Stimulated activated CD4-positive, alpha-beta T cell treated with anti-CD3 and anti-CD28 coated beads, Interleukin-12 subunit alpha, Interleukin-12 subunit beta, amount 100 ng/mL, for 48 hours (primary cell): Measurements from ENCODE around the gene SCARF2.
"Not testable (repeated sequence)": the region's sequence is repeated elsewhere in the genome, so short reads cannot be mapped to it uniquely, and the experiment has no call there.

Experiments
- DNase-seq, 3 donors: peaks; one replicate each; pipeline ENCODE4 v3.0.0-alpha.2; 2020; ENCODE audit warnings: low read depth in 2 of 3, low spot score in 1 of 3

SCARF2 gene

DNA sequence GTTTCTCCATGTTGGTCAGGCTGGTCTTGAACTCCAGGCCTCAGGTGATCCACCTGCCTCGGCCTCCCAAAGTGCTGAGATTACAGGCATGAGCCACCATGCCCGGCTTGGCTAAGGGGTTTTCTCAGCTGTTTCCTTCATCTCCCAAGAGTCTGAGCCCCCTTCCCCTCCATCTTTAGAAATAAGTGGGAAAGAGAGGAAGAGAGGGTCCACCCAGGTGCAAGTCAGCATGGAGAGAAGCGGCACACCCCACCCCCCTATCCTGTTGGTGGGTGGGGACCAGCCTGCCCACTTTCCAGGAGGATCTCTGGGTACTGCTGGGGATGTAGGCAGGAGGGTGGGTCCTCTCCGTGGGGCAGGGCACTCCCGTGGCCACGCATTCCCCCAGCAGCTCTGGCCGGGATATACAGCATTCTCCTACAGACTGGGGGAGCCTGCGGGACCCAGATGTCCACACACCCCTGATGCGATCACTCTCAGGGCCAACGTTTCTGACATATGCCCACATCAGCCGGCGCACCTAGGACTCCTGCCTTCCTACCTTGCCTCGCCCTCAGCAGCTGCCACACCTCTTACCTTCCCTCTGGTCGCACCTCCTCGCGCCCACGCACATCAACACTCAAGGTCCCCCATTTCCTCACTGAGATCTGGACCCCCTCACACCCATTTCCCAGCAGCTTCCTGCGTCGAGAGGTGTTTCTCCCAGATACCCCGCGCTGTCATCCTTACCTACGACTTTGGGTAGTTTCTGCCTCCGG is 8.9 kb downstream of the SCARF2 start:
- no peak for DNase-seq

DNA sequence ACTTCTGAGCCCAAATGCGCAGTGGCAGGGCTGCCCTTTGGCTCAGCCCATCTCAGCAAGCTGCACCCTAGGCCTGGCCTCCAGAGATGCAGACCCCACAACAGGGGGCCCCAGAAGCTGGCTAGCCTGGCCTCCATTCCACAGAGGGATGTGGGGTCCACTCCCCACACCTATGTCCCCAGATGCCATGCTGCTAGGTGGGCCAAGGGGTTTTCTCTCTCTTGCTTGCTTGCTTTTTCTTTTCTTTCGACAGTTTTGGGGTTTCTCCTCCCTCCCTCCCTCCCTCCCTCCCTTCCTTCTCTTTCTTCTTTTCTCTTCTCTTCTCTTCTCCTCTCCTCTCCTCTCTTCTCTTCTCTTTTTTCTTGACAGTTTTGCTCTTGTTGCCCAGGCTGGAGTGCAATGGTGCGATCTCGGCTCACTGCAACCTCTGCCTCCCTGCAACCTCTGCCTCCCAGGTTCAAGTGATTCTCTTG is 9.6 kb downstream of the SCARF2 start:
- DNase-seq, result no peak

DNA sequence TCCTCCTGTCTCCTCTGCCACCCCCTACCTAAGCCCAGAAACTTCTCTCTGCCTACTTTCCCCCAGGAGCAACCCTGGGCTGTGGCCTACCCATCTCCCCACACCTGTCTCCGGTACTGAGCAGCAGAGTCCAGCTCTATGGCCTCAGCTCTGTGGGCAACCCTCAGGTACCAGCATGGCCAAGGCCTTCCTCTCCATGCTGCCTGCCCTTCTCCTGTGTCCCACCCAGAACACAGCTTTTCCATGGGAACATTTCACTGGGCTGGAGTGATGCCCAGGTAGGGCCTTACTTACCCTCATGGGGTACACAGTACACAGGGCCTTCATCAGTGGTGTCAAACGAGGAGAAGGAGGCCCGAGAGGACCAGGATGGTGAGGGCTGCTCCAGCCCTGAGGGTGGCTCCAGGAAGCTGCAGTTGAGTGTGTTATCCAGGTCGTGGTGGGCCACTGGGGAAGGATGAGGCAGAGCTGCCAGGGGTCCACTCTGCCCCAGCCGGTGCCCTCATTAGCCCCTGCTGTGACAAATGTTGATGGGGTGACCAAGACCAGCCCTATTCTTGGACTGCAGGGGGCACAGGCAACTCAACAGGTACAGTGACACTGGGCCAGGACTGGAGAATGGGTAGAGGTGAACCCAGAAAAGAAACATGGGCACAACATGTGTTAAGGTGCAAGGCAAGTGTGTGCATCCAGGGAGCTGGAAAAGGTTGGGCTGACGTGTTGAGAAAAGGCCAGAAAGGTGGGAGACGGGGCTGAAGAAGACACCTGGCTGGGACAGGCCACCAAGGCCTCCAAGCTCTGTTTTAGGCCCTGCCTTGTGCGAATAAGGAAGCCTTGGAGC is 10.3 kb downstream of the SCARF2 start:
- no peak for DNase-seq

DNA sequence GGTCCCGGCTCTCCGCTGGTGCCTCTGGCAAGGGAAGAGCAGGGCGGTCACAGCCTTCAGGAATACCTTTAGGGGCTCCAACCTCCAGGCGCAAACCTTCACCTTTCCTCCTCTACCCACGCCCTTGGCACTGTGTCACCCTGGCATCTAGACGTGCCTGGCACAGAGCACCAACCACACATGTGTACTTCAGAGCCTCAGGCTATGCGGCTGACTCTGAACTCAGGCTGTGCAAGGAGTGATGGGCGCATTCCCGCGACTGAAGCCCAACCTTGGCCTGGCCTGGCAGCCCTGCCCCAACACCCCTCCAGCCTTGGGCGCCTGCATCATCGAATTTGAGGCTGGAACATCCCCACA is 11.4 kb downstream of the SCARF2 start:
- DNase-seq, result no peak

DNA sequence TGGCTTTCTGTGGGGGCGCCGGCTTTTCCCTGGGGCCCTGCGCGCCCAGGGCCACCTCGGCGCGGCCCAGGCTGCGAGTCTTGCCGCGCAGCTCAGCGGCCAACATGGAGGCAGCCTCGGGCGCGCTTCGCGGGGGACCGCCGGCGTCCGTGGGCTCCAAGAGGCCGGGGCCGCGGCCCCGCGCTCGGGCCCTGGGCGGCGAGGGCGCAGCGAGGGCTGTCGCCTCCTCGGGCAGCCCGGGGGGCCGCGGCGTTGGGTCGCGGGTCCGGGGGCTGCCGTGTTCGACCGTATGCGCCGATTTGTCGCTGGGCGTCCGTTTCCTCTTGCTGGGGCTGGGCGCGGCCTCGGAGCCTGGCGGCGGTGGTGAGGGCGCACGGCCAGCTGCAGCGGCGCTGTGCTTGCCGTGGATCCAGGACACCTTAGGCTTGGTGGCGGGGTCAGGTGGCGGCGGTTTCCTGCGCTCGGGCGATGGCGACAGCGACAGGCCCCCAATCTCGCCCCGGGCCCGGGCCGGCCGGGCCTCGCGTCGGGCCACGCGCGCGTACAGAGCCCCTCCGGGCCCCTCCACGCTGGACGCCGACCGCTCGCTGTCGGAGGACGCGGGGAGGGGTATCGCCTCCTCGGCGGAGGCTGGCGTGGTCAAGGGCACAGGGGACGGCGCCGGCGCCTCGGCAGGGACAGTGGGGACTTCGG is 11.9 kb downstream of the SCARF2 start:
- DNase-seq, result no peak

DNA sequence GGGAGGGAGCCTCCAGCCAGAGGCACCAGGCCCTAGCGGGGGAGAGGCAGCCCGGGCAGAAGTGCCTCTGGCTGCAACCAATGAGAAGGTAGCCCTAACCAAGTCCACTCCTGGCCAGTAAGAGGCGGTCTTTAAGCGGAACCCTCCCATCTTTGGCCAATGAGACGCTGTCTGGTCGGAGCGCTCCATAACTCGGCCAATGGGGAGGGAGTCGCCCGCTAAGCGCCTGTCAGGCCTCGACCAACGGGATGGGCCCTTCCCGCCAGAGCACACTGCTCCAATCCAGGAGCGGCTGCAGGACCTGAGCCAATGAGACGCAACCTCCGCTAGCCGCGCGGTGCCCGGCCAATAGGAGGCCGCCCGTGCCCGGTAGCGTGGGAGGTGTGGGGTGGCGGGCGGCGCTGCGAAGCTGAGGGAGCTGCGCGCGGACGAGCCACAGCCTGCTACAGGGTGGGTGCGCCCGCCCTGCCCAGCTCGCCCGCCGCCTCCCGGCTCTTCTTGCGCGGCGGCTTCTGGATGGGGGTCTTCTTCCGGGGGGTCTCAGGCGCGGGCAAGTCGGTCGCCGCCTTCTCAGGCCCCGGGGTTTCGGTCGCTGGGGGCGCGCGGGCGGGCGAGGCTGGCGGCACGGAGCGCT is 12.6 kb downstream of the SCARF2 start:
- DNase-seq, result no peak

DNA sequence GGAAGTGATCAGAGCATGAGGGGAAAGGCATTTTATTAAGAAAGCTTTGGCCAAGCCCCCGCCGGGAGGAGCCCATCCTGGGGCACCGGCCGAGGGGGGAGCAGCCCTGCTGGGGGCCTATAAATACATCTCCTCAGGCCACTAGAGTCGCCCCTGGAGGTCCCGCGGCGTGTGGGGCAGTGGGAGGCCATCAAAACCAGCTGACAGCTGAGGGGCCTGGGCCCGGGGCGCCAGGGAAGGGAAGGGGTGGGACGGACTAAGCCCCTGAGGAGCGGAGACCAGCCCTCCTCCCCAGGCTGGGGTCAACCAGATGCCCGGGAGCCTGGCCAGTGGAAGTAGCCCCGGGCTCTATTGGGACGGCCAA is 13.1 kb downstream of the SCARF2 start:
- DNase-seq, result no peak

DNA sequence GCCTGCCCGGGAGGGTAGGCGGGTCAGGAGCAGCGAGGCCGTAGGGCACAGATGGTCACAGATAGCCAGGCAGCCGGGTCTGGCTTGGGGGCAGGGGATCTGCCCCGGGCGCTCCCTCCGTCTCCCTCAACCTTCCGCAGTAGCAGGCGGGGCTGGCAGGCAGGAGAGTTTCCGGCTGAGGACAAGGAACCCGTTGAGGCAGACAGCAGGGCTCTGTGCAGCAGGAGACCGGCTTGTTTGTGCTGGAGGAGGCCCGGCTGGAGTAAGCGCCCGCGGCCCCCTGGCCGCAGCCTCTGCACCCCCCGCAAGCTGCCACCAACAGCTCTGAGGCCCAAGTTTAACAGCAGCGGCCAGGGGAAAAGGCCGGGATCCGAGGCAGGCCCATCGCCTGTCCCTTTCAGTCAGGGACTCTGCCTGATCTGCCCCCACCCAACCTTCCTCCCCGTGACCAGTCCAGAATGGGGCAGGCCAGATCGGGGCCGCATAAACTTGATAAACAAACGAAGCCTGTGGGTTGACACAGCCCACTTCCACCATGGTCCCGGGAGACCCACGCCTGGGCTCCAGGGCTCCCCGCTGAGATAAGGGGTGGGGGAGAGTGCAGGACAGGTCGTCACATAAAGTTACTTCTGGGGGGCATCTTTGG is 13.6 kb downstream of the SCARF2 start:
- DNase-seq, result no peak

DNA sequence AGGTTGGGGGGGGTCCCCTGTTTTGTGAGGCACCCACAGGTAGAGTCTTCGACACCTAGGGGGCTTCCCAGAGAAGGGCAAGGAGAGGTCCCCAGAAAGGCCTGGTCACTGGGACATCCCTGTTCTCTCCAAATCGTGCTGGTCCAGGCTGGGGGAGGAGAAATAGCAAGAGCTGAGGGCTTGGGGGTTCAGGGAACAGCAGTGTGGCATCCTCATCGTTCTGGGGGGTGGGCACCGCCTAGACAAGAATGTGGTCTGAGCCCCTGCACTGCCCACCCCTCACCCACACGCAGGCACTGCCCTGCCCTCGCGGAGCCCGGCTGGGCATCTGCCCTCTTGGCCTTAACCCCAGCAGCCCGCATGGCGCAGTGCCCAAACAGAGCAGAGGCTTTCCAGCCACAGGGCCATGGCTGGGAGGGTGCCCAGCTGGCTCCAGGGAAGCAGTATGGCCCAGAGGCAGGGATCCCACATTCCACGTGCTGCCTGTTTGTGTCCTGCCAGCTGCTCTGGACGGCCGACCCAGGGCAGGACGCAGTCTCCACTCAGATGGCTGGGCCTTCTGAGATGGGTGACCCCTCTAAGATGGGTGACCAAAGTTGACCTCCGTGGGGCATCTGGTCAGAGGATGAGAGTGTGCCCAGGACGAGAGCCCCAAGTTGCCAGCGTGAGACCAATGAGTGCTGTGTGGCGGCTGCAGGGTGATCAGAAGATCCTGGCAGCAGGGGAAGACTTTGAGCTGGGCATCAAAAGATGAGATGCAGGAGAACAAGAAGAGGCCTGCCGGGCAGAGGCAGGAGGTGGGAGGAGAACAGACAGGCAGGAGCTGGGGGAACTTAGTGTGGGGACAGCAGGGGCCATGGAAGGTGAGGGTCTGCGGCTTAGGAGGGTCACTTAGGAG is 14.4 kb downstream of the SCARF2 start:
- DNase-seq, result no peak

DNA sequence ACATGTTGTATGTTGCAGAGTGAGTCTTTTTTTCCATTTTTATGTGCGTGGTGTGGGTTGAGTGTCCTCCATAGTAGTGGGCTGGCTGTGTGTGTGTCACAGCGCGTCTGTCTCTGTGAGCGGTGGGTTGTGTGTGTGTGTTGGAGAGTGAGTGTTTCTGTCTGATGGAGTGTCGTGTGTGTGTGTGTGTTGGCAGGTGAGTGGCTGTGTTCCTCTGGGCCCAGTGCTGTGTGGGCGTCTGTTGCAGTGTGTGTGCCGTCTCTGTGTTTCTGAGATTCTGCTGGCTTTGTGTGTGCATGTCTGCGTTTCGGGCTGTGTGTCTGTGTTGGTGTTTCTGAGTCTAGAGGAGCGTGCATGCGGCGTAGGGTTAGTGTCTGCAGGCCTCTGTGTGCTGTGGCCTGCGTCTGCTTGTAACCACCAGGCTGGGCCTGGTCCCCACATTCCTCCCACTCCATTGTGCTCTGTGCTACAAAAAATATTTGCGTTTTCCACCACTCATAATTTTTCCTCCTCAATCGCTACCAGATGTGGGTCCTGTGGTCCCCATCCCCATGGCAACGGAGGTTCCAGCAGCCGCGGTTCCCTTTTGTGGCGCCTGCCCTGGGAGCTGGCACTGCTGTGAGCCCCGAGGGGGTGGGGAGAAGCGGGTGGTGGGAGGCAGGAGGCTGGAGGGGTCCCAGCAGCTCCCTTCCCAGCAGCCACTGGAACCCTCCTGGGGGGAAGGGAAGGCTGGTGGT is 15.2 kb downstream of the SCARF2 start:
- DNase-seq, result no peak

DNA sequence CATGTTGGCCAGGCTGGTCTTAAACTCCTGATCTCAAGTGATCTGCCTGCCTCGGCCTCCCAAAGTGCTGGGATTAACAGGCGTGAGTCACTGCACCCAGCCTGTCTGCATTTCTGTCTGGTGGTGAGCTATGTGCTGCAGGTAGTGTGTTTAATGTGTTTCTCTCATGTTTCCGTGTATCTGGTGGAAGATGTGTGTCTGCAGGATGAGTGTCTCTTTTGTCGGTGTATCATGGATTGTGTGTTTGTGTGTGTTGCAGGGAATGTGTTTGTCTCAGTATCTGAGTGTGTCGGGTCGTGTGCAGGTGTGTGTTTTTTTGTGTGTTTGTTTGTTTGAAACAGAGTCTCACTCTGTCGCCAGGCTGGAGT is 16.1 kb downstream of the SCARF2 start:
- DNase-seq, result no peak

DNA sequence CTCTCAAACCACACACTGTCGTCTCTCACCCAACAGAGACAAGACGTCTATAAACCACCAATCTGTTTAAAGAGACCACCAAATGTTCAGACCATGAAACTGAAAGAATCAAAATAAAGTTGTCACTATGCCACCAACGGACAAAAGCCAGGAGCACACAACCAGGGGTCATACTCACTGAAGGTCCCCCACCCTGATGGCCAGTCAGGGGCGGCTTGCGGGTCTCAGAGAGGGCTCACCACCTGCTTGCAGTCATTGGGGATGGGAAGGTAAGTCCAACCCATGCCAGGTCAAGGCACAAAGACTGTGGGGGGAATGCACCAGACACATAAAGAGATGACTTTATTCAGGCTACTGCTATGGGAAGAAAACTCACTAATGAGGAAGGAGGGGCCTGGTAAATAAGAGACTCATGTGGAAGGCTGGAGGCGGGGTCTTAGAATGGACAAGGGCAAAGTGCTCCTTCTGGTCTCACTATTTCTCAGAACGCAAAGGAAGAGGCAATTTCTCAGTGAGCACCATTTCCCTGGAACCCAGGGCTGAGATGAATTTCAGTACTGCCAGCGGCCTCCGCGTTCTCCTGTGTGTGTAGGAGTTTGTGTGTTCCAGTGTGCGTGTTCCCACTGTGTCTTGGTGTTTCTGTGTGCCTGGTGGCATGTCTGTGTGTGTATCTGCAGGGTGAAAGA is 17.3 kb downstream of the SCARF2 start:
- no peak for DNase-seq

DNA sequence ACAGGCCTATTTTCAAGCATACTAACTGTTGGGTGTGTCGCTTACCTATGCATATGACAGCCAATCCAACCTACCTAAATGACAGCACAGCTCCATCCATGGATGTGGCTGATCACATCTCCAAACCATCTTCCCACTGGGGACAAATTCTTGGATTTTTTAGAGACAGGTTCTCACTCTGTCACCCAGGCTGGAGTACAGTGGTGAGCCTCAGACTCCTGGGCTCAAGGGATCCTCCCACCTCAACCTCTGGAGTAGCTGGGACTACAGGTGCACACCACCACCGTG is 18.0 kb downstream of the SCARF2 start:
- no peak for DNase-seq

DNA sequence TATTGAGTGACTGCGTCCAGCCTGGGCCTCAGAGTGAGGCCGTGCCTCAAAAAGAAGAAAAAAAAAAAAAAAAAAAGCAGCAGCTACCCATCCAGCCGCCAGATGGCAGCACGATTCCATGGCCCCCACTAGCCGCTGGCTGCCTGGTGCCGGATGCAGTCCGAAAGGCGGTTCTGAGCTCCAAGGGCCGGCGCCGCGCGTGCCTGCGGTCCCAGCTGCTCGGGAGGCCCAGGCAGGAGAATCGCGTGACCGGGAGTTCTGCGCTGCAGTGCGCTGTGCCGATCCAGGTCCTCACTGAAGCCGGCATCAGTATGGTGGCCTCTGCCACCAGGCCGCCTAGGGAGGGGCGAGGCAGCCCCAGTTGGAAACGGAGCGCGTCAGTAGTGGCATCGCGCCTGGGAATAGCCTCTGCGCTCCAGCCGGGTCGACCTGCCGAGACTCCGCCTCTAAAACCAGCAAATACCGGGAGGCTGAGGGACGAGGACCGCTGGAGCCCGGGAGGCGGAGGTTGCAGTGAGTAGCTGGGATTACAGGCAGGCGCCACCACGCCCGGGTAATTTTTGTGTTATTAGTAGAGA is 19.3 kb downstream of the SCARF2 start:
- peak; percentile 40 to 64 (median 57) for DNase-seq

DNA sequence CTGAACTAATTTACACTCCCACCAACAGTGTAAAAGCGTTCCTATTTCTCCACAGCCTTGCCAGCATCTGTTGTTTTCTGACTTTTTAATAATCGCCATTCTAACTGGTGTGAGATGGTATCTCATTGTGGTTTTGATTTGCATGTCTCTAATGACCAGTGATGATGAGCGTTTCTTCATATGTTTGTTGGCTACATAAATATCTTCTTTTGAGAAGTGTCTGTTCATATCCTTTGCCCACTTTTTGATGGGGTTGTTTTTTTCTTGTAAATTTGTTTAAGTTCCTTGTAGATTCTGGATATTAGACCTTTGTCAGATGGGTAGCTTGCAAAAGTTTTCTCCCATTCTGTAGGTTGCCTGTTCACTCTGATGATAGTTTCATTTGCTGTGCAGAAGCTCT is 21.9 kb downstream of the SCARF2 start:
- not testable (repeated sequence) for DNase-seq

DNA sequence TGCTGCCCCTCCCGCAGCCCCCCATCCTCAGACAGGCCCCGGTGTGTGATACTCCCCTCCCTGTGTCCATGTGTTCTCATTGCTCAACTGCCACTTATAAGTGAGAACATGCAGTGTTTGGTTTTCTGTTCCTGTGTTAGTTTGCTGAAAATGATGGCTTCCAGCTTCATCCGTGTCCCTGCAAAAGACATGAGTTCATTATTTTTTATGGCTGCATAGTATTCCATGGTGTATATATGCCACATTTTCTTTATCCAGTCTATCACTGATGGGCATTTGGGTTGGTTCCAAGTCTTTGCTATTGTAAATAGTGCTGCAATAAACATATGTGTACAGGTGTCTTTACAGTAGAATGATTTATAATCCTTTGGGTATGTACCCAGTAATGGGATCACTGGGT is 22.4 kb downstream of the SCARF2 start:
- not testable (repeated sequence) for DNase-seq

DNA sequence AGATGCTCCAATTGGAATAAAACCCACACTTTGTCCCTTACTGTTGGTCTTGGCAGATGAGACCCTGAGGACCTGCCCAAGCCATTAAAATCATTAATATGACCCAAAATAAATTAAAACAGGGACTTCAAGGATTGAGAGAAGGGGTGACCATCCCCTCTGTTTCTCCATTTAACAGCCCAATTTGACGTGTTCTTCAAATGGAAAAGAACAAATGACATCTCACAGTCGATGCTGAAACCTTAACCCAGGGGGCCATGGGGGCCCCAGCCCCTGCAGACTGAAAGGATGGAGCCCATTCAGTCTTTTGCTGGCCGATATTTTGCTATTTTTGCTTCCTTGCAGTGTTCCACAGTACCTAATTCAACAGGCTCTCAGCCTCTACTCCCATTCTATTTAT is 23.2 kb downstream of the SCARF2 start:
- no peak for DNase-seq

DNA sequence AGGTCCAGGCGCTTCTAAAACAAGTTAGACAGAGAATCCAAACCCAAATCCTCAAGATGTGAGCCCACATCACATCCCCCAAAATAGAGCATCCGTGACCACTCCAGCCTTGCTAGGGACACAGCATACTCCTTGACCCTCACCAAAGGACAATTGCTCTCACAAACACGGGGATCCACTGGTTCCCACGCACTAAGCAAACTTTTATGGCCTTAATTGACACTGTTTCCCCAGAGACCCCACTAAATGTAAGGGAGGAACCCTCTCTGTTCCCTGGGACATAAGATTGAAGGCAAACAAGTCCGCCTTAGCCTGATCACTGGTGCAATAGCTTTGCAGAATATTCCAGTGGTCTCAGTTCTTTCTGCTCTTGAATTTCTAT is 23.6 kb downstream of the SCARF2 start:
- no peak for DNase-seq
